ENCODE results near the gene MYL7.

Gene MYL7

DNA sequence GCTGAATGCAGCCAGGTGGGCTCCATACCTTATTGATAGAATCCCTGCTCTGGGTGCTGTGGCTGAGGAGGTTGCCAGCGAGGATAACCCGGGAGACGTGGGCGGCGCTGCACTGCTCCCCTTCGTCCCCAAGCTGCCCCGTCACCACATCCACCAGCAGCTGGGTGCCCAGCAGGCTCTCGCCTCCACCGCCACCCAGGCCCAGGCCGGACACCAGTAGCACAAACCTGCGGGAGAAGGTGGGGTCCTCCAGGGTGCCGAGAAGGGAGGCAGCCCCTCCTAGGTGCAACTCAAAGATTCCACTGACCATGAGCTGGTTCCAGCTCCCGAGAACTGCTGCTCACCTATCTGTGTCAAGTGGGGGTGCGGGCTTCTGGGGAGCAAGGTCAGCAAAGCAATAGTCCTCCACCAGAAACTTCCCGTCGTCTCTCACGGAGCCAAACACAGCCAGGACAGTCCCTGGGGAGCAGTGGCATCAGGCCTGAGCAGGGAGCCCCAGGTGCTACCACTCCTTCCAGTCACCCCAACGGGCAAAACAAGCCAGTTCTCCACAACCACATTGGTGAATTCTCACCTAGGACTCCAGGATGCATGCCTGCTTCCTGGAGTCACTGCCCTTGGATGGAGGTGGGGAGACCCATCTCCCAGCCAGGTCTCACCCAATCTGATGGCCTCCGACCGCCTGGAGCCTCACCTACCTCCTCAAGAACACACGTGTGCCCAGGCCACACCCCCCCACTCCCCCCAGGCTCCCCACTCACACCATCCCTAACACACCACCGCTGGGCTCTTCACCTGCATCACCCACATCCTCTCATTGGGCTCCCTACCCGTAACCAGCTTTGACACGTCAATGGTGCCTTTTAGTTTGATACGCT, 24.1 kb downstream of the MYL7 start:
- no peak overlapping the region for H3K4me3 ChIP-seq (ENCODE audit: low read depth, low read length)
- ChIA-PET POLR2A (interaction anchor here (0.6 to 2.8 kb wide), 2 partner anchors 9 to 45 kb away, joined by 4 to 8 read pairs; no protein-coding TSS in a partner anchor), CTCF (interaction anchor here (1.1 to 1.7 kb wide), 3 partner anchors 9 to 46 kb away, joined by 3 to 5 read pairs (median 5); no protein-coding TSS in a partner anchor)
- DNase-seq (ENCODE audit: low read depth, low spot score): no peak
- TF ChIP-seq, protein P1, sequence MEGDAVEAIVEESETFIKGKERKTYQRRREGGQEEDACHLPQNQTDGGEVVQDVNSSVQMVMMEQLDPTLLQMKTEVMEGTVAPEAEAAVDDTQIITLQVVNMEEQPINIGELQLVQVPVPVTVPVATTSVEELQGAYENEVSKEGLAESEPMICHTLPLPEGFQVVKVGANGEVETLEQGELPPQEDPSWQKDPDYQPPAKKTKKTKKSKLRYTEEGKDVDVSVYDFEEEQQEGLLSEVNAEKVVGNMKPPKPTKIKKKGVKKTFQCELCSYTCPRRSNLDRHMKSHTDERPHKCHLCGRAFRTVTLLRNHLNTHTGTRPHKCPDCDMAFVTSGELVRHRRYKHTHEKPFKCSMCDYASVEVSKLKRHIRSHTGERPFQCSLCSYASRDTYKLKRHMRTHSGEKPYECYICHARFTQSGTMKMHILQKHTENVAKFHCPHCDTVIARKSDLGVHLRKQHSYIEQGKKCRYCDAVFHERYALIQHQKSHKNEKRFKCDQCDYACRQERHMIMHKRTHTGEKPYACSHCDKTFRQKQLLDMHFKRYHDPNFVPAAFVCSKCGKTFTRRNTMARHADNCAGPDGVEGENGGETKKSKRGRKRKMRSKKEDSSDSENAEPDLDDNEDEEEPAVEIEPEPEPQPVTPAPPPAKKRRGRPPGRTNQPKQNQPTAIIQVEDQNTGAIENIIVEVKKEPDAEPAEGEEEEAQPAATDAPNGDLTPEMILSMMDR (IDR thresholded peaks at IDR 0.05; ENCODE audit: insufficient read depth, low read length, missing control alignments): no peak

DNA sequence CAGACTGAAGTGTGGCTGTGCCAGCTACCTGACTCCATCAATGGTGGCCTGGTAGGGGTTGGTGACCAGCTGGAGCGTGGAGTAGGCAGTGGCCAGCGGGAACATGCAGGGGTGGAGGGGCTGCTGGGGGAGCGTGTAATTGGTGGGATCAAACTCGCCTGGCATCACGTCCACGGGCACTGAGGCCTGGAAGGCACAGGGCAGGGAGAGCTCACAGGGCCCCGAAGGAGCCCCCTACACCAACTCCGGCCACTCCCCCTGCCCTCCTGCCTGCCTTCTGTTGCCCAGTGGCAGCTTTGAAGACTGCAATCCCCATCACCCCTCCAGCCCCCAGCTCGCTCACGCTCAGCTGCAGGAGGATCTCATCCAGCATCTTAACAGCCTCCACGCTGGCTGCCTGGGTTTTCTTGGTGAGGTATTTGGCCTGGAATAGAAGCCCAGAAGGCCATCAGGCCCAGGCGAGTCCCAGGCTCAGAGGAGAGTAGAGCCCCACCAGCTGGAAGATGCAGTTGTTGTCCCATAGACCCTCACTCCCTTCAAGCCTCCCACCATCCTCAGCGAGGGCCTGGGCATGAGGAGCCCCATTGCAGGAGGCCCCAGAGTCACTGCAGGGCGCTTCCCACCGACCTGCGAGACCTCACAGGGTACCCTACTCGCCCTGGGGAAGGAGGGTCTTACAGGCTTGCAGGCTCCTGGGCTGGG, 24.9 kb downstream of the MYL7 start:
- TF ChIP-seq, protein P1 (IDR thresholded peaks at IDR 0.05; ENCODE audit: insufficient read depth, low read length, missing control alignments): no peak
- CTCF ChIA-PET: interaction anchor here (1.1 to 1.8 kb wide), 4 partner anchors 9 to 45 kb away, joined by 3 to 6 read pairs (median 5); no protein-coding TSS in a partner anchor
- POLR2A ChIA-PET: interaction anchor here (1.0 to 2.8 kb wide), 3 partner anchors 14 to 49 kb away, joined by 3 to 8 read pairs (median 3); no protein-coding TSS in a partner anchor
- no peak for DNase-seq (ENCODE audit: low read depth, low spot score)
- H3K4me3 ChIP-seq (ENCODE audit: low read depth, low read length): no peak overlapping the region

DNA sequence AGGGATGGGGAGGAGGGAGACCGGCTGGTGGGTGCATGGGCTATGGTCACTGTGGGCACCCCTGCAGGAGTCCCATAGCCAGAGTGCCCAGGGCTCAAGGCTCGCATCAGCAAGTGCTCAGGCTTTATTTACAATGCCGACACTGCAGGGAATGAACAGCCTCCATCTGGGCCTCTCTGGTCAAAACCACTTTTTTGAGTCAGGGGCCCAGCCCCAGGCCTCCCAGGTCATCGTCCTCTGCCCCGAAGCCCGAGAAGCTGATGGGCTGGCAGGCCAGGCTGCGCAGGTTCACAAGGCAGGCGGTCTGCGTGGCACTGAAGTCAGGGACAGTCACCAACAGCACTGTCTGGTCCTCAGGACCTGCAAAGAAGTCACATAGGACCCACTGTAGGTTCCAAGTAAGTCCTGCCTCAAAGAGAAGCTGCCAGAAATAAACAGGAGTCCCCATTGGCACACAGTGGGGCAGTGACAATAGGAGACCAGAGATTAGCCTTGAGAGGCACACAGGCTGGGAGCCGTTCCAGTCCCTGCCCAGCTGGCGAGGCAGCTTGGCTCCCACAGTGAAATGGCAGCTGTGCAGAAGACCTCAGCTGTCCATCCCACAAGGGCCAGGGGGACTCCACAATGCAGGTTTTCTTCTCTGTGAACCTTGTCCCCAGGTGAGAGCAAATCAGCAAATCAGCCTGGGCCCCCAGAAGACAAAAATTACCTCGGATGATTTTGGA, 26.4 kb downstream of the MYL7 start:
- H3K4me3 ChIP-seq (ENCODE audit: low read depth, low read length): no peak overlapping the region
- POLR2A ChIA-PET: interaction anchor here (1.0 to 2.8 kb wide), 2 partner anchors 9 to 42 kb away, joined by 4 to 8 read pairs; no protein-coding TSS in a partner anchor
- TF ChIP-seq, protein P1 (IDR thresholded peaks at IDR 0.05; ENCODE audit: insufficient read depth, low read length, missing control alignments): no peak
- CTCF ChIA-PET: interaction anchor here (1.8 kb wide), 1 partner anchor 32 kb away, joined by 6 read pairs; no protein-coding TSS in a partner anchor
- no peak for DNase-seq (ENCODE audit: low read depth, low spot score)

DNA sequence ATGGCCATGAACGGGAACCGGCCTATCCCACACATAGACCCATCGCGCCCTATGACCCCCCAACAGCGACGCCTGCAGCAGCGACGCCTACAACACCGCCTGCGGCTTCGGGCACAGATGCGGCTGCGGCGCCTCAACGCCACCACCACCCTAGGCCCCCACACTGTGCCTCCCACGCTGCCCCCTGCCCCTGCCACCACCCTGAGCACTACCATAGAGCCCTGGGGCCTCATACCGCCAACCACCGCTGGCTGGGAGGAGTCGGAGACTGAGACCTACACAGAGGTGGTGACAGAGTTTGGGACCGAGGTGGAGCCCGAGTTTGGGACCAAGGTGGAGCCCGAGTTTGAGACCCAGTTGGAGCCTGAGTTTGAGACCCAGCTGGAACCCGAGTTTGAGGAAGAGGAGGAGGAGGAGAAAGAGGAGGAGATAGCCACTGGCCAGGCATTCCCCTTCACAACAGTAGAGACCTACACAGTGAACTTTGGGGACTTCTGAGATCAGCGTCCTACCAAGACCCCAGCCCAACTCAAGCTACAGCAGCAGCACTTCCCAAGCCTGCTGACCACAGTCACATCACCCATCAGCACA, 27.3 kb downstream of the MYL7 start:
- CTCF ChIA-PET: no interaction called here
- TF ChIP-seq, protein P1 (IDR thresholded peaks at IDR 0.05; ENCODE audit: insufficient read depth, low read length, missing control alignments): no peak
- DNase-seq (ENCODE audit: low read depth, low spot score): no peak
- H3K4me3 ChIP-seq (ENCODE audit: low read depth, low read length): no peak overlapping the region
- POLR2A ChIA-PET: interaction anchor here (2.8 kb wide), 1 partner anchor 42 kb away, joined by 8 read pairs; no protein-coding TSS in a partner anchor

DNA sequence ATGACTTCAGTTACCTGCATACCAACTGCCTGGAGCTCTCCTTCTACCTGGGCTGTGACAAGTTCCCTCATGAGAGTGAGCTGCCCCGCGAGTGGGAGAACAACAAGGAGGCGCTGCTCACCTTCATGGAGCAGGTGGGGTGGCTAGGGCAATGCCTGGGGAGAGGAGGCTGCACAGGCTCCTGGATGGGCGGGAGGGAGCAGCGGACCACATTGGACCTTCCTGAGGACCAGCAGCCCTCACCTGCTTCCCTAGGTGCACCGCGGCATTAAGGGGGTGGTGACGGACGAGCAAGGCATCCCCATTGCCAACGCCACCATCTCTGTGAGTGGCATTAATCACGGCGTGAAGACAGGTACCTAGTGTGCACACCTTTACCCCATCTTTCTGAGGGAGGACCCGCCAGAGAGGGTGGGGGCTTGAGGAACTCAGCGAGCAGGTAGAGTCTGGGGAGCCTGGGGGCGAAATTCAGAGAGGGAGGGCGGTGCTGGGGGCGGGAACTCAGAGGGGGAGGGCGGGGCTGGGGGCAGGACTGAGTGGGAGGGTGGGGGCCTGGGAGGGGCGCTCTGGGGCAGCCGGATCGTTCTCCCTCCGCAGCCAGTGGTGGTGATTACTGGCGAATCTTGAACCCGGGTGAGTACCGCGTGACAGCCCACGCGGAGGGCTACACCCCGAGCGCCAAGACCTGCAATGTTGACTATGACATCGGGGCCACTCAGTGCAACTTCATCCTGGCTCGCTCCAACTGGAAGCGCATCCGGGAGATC, 28.0 kb downstream of the MYL7 start:
- TF ChIP-seq, protein P1 (IDR thresholded peaks at IDR 0.05; ENCODE audit: insufficient read depth, low read length, missing control alignments): no peak
- H3K4me3 ChIP-seq (ENCODE audit: low read depth, low read length): no peak overlapping the region
- CTCF ChIA-PET: interaction anchor here (1.7 kb wide), 1 partner anchor 9 kb away, joined by 5 read pairs; no protein-coding TSS in a partner anchor
- POLR2A ChIA-PET: no interaction called here
- DNase-seq (ENCODE audit: low read depth, low spot score): no peak
